ENCODE results near the gene CLPX. TPM values are rescaled to one million over a fixed set of nuclear protein-coding genes. Genes with fewer than 3 reads are reported as not detected.

CLPX gene
- total RNA-seq, 4 donors from 2014 or later: 51.0 to 57.4 (median 54.1) TPM

GRCh38 chr15:65215496-65215895 lies 30.4 kb upstream of the CLPX start:
- H3K9me3 ChIP-seq: no peaks in the 10 kb centered on the region
- H3K36me3 ChIP-seq: no peaks in the 10 kb centered on the region
- H3K4me1 ChIP-seq: peaks cover 6 to 22% (median 12%) of the 10 kb centered on the region in 3 donors
- no peak overlapping the region for H3K4me3 ChIP-seq
- H3K27ac ChIP-seq: no peak overlapping the region
- intact Hi-C loops (cut with DNase I): no loop called here
- no peak for TF ChIP-seq CTCF (IDR thresholded peaks at IDR 0.05)
- TF ChIP-seq POLR2A (IDR thresholded peaks at IDR 0.05): no peak
- no peak for DNase-seq
- no peaks in the 10 kb centered on the region for H3K27me3 ChIP-seq

- intact Hi-C loops (cut with DNase I): no loop called here
- Histone ChIP-seq H3K27ac (no peak overlapping the region), H3K36me3 (no peaks in the 10 kb centered on the region), H3K4me3 (no peak overlapping the region), H3K4me1 (peaks cover 6 to 22% (median 12%) of the 10 kb centered on the region in 3 donors), H3K9me3 (no peaks in the 10 kb centered on the region), H3K27me3 (no peaks in the 10 kb centered on the region)
- no peak for TF ChIP-seq POLR2A (IDR thresholded peaks at IDR 0.05)
- TF ChIP-seq CTCF (IDR thresholded peaks at IDR 0.05): no peak
- DNase-seq: no peak
- 71 to 95% methylated on average over 4 of the region's 4 CpGs for whole genome bisulfite sequencing, 2 donors
These were observed 28.9 kb upstream of the CLPX start for GRCh38 chr15:65214010-65214409.

- Histone ChIP-seq H3K36me3 (no peaks in the 10 kb centered on the region), H3K27ac (no peak overlapping the region), H3K4me1 (peaks cover 6 to 22% (median 12%) of the 10 kb centered on the region in 3 donors), H3K27me3 (no peaks in the 10 kb centered on the region), H3K9me3 (no peaks in the 10 kb centered on the region), H3K4me3 (no peak overlapping the region)
- WGBS, 2 donors: 48 to 61% methylated on average over 2 of the region's 2 CpGs
- DNase-seq: no peak
- intact Hi-C loops (cut with DNase I): no loop called here
- TF ChIP-seq POLR2A (IDR thresholded peaks at IDR 0.05) (no peak), CTCF (IDR thresholded peaks at IDR 0.05) (no peak)
These were observed 28.1 kb upstream of the CLPX start for GRCh38 chr15:65213241-65213640.

- H3K27ac ChIP-seq: peak overlapping the region in 2 of 4 donors; percentile 58 to 82
- H3K36me3 ChIP-seq: no peaks in the 10 kb centered on the region
- no peak overlapping the region for H3K4me3 ChIP-seq
- WGBS, 2 donors: 80% methylated on average over 5 of the region's 5 CpGs; no CpG with 5 or more reads in 1 of the 2 donors
- no peak for TF ChIP-seq POLR2A (IDR thresholded peaks at IDR 0.05)
- TF ChIP-seq CTCF (IDR thresholded peaks at IDR 0.05): peak in 3 of 6 experiments; percentile 17 to 38 (median 20)
- intact Hi-C loops (cut with DNase I): no loop called here
- no peaks in the 10 kb centered on the region for H3K9me3 ChIP-seq
- DNase-seq: no peak
- H3K27me3 ChIP-seq: no peaks in the 10 kb centered on the region
- H3K4me1 ChIP-seq: peaks cover 6 to 22% (median 12%) of the 10 kb centered on the region in 3 donors
These were observed 27.0 kb upstream of the CLPX start for GRCh38 chr15:65212097-65212496.

- Histone ChIP-seq H3K4me1 (peaks cover 6 to 22% (median 12%) of the 10 kb centered on the region in 3 donors), H3K4me3 (peak overlapping the region in 1 of 4 donors; percentile 19), H3K27ac (peak overlapping the region in 3 of 4 donors; percentile 21 to 82 (median 58)), H3K9me3 (no peaks in the 10 kb centered on the region), H3K36me3 (no peaks in the 10 kb centered on the region), H3K27me3 (no peaks in the 10 kb centered on the region)
- TF ChIP-seq POLR2A (IDR thresholded peaks at IDR 0.05): no peak
- no peak for TF ChIP-seq CTCF (IDR thresholded peaks at IDR 0.05)
- DNase-seq: no peak
- 43 to 55% methylated on average over 2 to 4 of the region's 6 CpGs for WGBS, 2 donors
- intact Hi-C loops (cut with DNase I): no loop called here
These were observed 26.4 kb upstream of the CLPX start for GRCh38 chr15:65211482-65211982.
